ENCODE measurements around the gene DIAPH3. TPM values are rescaled to one million over a fixed set of nuclear protein-coding genes. Genes with fewer than 3 reads are reported as not detected.
"Not testable (repeated sequence)": the region's sequence is repeated elsewhere in the genome, so short reads cannot be mapped to it uniquely, and the experiment has no call there.

DIAPH3 gene
- total RNA-seq, 1 donor from 2014 or later: 4.5 TPM

DNA sequence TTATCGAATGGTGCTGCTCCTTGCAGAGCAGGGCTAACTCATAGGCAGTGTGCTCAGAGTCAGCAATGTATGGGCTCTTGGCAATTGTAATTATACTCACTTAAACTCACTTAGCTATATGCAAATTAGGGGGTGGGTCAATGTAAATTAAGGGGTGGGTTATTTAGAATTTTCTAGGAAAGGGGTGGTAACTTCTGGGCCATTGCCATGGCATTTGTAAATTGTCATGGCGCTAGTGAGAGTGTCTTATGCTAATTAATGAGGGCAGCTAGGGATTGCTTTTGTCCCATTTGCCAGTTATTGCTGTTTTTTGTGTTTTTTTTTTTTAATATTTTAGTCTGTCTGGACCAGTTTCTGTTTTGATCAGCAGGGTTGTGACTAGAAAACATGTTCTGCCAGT, 68.4 kb downstream of the DIAPH3 start:
- Mint-ChIP-seq H3K4me3 (ENCODE audit: unreplicated experiment) (no peak overlapping the region), H3K9me3 (ENCODE audit: unreplicated experiment) (no peaks in the 10 kb centered on the region), H3K36me3 (ENCODE audit: low read depth, unreplicated experiment) (no peaks in the 10 kb centered on the region), H3K27ac (ENCODE audit: unreplicated experiment) (no peak overlapping the region), H3K4me1 (ENCODE audit: unreplicated experiment) (peaks cover 3% of the 10 kb centered on the region), H3K27me3 (ENCODE audit: unreplicated experiment) (peaks cover 3% of the 10 kb centered on the region)
- TF ChIP-seq, protein P1, sequence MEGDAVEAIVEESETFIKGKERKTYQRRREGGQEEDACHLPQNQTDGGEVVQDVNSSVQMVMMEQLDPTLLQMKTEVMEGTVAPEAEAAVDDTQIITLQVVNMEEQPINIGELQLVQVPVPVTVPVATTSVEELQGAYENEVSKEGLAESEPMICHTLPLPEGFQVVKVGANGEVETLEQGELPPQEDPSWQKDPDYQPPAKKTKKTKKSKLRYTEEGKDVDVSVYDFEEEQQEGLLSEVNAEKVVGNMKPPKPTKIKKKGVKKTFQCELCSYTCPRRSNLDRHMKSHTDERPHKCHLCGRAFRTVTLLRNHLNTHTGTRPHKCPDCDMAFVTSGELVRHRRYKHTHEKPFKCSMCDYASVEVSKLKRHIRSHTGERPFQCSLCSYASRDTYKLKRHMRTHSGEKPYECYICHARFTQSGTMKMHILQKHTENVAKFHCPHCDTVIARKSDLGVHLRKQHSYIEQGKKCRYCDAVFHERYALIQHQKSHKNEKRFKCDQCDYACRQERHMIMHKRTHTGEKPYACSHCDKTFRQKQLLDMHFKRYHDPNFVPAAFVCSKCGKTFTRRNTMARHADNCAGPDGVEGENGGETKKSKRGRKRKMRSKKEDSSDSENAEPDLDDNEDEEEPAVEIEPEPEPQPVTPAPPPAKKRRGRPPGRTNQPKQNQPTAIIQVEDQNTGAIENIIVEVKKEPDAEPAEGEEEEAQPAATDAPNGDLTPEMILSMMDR (IDR thresholded peaks at IDR 0.05; ENCODE audit: unreplicated experiment): no peak
- DNase-seq (ENCODE audit: low spot score): no peak

DNA sequence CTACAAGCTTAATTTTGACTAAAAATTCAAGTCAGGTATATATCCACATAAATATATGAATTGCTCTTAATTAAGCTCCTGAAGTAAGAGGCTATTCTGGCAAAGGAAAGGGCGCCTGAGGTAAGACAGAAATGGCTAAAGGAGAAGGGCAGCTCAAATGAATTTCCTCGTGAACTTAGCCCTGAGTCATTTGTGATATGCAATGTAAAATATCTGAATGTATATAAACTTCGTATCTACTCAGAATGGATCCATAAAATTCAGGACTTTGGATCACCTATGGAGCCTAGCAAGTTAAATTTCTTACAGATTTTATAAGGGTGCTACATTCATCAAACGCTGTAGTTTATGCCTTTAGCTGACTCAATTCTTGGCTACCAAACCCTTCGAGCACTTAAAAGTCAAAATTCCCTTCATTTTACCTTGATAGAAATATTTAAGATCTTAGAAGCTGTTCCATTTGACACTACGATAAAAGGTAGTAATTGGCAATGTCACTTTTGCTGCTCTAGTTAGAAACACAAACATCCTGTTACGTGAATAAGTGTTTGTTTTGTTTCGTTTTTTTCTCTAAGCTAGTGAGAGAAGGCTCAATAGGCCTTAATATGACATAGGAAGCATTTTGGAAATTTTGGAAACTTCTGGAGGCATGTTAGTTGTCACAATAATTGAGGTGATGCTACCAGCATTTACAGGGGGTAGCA, 69.2 kb downstream of the DIAPH3 start:
- TF ChIP-seq, protein P1 (IDR thresholded peaks at IDR 0.05; ENCODE audit: unreplicated experiment): no peak
- no peaks in the 10 kb centered on the region for H3K4me1 Mint-ChIP-seq (ENCODE audit: unreplicated experiment)
- no peak overlapping the region for H3K4me3 Mint-ChIP-seq (ENCODE audit: unreplicated experiment)
- no peaks in the 10 kb centered on the region for H3K36me3 Mint-ChIP-seq (ENCODE audit: low read depth, unreplicated experiment)
- H3K27ac Mint-ChIP-seq (ENCODE audit: unreplicated experiment): no peak overlapping the region
- H3K9me3 Mint-ChIP-seq (ENCODE audit: unreplicated experiment): no peaks in the 10 kb centered on the region
- DNase-seq (ENCODE audit: low spot score): no peak
- H3K27me3 Mint-ChIP-seq (ENCODE audit: unreplicated experiment): peaks cover 3% of the 10 kb centered on the region

DNA sequence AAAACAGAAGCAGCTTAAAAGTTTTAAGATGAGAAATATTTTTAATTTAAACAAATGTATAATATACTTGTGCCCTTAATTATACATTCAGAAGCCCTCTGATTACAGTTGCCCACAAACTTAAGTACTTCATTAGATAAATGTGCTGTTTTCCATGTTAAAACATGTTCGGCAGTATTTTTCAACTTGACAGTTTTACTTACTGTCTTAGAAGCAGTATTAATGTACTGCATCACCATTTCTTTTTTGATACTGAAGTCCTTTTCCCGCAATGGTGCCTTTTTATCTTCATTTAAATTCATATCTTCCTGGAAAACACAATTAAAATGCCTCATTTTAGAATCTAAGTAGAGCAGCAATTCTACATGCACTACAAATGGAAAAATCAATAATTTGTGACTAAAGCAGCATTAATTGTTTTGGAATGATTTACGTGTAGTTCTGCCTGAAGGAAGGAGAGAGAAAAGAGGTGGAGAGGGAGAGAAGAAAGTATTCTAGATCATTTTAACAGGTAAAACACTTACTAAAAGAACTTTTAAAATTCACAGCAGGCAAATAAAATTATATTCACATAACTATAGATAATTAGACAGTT, 70.2 kb downstream of the DIAPH3 start:
- Mint-ChIP-seq H3K36me3 (ENCODE audit: low read depth, unreplicated experiment) (no peaks in the 10 kb centered on the region), H3K27me3 (ENCODE audit: unreplicated experiment) (peaks cover 3% of the 10 kb centered on the region), H3K27ac (ENCODE audit: unreplicated experiment) (no peak overlapping the region), H3K4me1 (ENCODE audit: unreplicated experiment) (no peaks in the 10 kb centered on the region), H3K9me3 (ENCODE audit: unreplicated experiment) (no peaks in the 10 kb centered on the region), H3K4me3 (ENCODE audit: unreplicated experiment) (no peak overlapping the region)
- TF ChIP-seq, protein P1 (IDR thresholded peaks at IDR 0.05; ENCODE audit: unreplicated experiment): no peak
- no peak for DNase-seq (ENCODE audit: low spot score)

DNA sequence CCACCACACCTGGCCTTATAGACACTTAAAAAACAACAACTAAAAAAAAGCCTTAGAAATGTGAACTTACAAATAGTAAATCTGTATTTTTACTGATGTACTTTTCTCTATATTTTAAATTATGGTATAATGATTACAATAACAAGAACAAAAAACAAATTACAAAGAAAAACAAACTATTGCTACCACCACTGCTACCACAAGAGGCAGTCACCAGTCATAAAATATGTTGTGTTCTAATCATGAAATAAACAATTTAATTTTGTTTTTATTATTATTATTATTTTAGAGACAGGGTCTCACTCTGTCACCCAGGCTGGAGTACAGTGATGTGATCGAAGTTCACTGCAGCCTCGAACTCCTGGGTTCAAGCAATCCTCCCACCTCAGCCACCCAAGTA, 72.2 kb downstream of the DIAPH3 start:
- TF ChIP-seq, protein P1 (IDR thresholded peaks at IDR 0.05; ENCODE audit: unreplicated experiment): no peak
- H3K36me3 Mint-ChIP-seq (ENCODE audit: low read depth, unreplicated experiment): no peaks in the 10 kb centered on the region
- H3K4me3 Mint-ChIP-seq (ENCODE audit: unreplicated experiment): no peak overlapping the region
- no peaks in the 10 kb centered on the region for H3K4me1 Mint-ChIP-seq (ENCODE audit: unreplicated experiment)
- no peak for DNase-seq (ENCODE audit: low spot score)
- H3K27me3 Mint-ChIP-seq (ENCODE audit: unreplicated experiment): no peaks in the 10 kb centered on the region
- no peak overlapping the region for H3K27ac Mint-ChIP-seq (ENCODE audit: unreplicated experiment)
- no peaks in the 10 kb centered on the region for H3K9me3 Mint-ChIP-seq (ENCODE audit: unreplicated experiment)

DNA sequence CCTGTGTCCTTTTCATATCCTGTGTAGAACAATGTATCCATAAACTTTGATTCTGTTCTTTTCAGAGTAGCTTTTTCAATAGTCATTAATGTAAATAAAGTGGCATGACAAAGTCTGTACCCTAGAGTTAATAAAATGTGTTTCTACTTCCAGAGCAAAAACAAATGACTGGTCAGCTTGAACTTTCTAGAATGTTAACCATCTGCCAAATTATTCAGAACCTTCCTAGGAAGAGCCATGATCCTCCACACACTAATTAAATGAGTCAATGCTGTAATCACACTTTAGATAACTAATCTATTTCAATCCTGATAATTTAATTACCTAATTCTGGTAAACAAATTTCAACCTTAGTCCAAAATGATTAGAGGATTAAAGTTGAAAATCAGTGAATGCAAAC, 73.2 kb downstream of the DIAPH3 start:
- TF ChIP-seq, protein P1 (IDR thresholded peaks at IDR 0.05; ENCODE audit: unreplicated experiment): no peak

DNA sequence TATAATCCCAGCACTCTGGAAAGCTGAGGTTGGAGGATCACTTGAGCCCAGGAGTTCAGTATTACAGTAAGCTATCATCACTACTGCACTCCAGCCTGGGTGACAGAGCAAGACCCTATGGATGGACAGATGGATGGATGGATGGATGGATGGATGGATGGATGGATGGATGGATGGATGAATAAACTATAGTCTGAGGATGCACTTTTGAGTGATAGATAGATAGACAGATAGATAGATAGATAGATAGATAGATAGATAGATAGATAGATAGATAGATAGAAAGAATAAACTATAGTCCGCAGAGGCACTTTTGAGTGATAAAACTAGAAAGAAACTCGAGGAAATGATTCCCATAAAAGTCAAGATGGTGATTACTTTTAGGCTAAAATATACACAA, 79.9 kb downstream of the DIAPH3 start:
- H3K27ac Mint-ChIP-seq (ENCODE audit: unreplicated experiment); H3K4me3 Mint-ChIP-seq (ENCODE audit: unreplicated experiment); H3K4me1 Mint-ChIP-seq (ENCODE audit: unreplicated experiment); H3K36me3 Mint-ChIP-seq (ENCODE audit: low read depth, unreplicated experiment); H3K9me3 Mint-ChIP-seq (ENCODE audit: unreplicated experiment); DNase-seq (ENCODE audit: low spot score); H3K27me3 Mint-ChIP-seq (ENCODE audit: unreplicated experiment): not testable (repeated sequence)

More for the DNA sequence above, 73.2 kb downstream of the DIAPH3 start:
- H3K4me3 Mint-ChIP-seq (ENCODE audit: unreplicated experiment): no peak overlapping the region
- H3K27ac Mint-ChIP-seq (ENCODE audit: unreplicated experiment): no peak overlapping the region
- no peak for DNase-seq (ENCODE audit: low spot score)
- no peaks in the 10 kb centered on the region for H3K9me3 Mint-ChIP-seq (ENCODE audit: unreplicated experiment)
- H3K4me1 Mint-ChIP-seq (ENCODE audit: unreplicated experiment): no peaks in the 10 kb centered on the region
- H3K36me3 Mint-ChIP-seq (ENCODE audit: low read depth, unreplicated experiment): no peaks in the 10 kb centered on the region
- H3K27me3 Mint-ChIP-seq (ENCODE audit: unreplicated experiment): no peaks in the 10 kb centered on the region

Data from endothelial cell (in vitro differentiated cells).